Epithelial cell of esophagus (primary cell): ENCODE data around the gene PSG4.
A peak's percentile ranks its signal among the peaks of the same experiment; 100 is the strongest.
"Not testable (repeated sequence)": the region's sequence is repeated elsewhere in the genome, so short reads cannot be mapped to it uniquely, and the experiment has no call there.

ENCODE experiments used
- DNase-seq: peaks from one replicate; pipeline ENCODE4 v3.0.0; 2010; ENCODE audit warnings: low read depth
- H3K4me3 ChIP-seq: 2 replicates; pipeline ENCODE4 v1.5.1; 2011; ENCODE audit warnings: mild to moderate bottlenecking, low read length, control low read depth
- TF ChIP-seq, protein P1 (sequence below): IDR thresholded peaks from 2 replicates; pipeline ENCODE4 v1.5.1; 2011; ENCODE audit warnings: low read depth, mild to moderate bottlenecking, low read length, control low read depth, inconsistent platforms; ENCODE audit not compliant: insufficient read depth; ENCODE audit errors: missing control alignments

PSG4 gene

DNA sequence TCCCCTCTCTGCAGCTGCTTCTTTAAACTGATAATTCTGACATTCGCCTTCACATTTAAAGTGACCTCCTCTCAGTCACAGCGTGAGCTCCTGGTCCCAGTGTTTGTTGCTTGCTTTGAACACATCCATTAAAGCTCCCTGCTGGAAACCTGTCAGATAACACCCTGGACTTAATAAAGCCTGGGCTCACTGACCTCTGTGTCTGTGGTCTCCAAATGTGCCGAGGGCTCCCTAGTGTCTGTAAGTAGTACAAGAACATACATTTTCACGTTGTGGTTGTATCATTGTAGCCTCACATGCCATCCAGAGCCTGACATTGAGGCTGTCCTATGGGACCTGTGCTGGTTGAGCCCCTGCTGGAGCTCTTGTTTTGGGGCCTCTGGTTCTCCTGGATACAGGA, 2.6 kb upstream of the PSG4 start:
- H3K4me3 ChIP-seq, result no peak overlapping the region
- TF ChIP-seq, protein P1, sequence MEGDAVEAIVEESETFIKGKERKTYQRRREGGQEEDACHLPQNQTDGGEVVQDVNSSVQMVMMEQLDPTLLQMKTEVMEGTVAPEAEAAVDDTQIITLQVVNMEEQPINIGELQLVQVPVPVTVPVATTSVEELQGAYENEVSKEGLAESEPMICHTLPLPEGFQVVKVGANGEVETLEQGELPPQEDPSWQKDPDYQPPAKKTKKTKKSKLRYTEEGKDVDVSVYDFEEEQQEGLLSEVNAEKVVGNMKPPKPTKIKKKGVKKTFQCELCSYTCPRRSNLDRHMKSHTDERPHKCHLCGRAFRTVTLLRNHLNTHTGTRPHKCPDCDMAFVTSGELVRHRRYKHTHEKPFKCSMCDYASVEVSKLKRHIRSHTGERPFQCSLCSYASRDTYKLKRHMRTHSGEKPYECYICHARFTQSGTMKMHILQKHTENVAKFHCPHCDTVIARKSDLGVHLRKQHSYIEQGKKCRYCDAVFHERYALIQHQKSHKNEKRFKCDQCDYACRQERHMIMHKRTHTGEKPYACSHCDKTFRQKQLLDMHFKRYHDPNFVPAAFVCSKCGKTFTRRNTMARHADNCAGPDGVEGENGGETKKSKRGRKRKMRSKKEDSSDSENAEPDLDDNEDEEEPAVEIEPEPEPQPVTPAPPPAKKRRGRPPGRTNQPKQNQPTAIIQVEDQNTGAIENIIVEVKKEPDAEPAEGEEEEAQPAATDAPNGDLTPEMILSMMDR, result no peak
- no peak for DNase-seq

DNA sequence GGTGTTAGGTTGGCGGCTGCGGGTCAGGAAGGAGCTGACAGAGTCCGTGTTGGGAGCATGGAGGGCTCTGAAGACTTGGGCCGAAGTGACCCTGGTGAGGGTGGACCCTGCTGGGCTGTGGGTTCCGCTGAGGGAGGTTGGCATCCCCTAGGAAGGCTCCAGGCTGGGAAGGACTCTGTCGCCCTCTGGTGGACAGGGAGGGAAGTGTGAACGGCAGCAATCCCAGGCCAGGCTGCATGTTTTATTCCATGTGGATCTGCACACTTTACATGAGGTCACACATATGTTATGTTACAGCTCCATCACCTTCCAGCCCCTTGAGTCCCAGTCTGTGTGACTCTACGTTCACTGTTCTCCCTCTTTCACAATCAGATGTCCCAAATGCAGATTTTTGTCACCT, 1.7 kb upstream of the PSG4 start:
- not testable (repeated sequence) for H3K4me3 ChIP-seq, DNase-seq
- TF ChIP-seq, protein P1, result peak; percentile 35

GRCh38 chr19:43203611-43204010, 1.8 kb downstream of the PSG4 start:
- not testable (repeated sequence) for DNase-seq, H3K4me3 ChIP-seq

DNA sequence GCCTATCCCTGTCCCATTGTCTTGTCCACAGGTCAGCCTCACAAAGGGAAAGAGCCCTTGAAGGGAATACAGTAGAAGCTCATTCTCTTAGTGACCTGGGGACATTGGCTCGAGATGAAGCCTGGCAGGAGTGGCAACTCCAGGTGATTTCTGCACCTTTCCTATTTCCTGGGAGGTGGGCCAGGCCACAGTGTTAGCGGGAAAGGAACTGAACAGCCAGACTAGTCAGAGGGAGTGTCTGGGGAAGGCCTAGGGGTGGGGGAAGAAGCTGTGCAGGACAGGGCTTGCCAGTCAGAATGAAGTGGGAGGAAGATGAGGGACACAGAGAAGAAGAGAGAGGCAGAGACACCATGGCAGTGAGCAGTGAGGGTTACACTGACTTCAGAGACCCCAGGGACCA, 3.5 kb downstream of the PSG4 start:
- H3K4me3 ChIP-seq, result not testable (repeated sequence)
- DNase-seq, result peak; percentile 60

DNA sequence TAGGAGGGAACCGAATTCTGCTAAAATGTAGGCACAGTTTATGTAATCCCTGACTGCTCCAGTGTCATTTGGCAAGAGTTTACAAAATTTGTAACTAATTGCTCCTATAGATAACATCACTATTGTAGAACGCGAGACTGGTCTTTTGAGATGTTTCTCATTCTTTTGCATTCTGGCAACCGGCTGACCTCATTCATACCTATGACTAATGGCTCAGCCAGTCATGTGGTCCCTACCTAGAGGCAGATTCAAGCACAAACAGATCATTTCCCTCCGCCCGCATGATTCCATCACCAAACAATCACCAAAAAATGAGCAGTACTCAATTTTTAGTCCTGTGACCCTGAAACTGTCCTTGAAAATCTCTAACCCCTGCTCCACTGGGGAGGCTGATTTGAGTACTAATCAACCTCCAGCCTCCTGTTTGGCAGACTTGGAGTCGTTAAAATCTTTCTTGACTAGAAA, 4.1 kb downstream of the PSG4 start:
- DNase-seq, result peak; percentile 77
- H3K4me3 ChIP-seq, result not testable (repeated sequence)

DNA sequence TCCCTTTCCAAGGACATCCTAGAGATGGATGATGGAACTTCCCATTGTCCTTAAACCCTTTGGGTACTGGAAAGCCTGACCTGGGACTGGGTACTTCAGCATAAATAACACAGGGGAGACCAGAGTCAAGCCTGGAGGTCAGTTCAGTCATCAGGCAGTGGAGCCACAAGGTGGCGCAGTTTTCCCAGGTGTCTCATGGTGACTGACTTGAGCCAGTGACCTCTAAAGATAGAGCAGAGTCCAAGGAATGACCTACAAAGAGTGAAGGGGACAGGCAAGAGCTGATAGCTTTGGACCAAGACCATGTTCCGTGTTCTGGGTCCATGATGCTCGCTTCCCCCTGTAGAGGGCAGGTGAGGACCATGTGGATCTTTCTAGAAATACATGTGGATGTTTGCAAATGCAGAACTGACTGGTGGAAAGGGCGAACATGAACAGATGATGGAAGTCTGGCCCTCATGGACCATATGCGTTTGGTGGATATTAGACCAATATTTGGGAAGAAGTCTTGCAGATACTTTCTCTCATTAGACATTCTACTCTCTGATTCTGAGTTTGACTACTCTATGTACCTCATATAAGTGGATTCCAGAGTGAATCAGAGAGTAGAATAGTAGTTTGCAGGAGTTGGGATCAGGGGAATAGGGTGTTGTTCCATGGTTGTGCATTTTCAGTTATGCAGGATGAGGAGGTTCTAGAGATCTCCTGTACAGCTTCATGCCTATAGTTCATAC, 6.6 kb downstream of the PSG4 start:
- DNase-seq, result peak; percentile 29
- TF ChIP-seq, protein P1, result peak; percentile 37
- not testable (repeated sequence) for H3K4me3 ChIP-seq

DNA sequence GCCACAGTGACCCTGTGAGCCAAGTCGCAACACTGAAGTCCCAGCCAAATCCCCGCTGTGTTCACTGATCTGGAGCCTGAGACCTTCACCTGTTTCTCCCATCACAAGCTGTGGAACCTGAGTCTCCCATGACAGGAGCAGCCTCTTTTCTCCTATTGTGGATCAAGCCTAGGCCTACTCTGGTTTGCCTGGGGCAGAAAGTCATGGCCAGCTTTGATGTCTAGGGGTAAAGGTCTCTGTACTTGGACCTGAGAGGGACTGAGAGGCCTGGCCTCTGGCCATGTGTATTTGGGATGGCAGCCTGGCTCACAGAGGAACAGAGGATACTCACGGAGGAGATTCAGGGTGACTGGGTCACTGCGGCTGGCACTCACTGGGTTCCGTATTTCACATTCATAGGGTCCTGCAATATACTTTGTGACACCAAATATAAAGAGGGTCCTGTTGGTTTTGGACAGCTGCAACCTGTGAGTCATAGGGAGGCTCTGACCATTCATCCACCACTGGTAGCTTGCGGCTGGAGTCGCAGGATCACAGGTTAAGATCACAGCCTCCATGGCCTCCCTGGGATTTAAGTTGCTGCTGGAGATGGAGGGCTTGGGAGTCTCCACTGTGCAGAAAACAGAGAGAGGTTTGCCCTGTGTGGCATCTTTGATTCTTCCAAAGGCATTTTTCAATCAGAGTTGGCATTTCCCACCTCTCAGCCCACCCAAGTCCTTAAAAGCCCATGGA, 7.6 kb downstream of the PSG4 start:
- DNase-seq, H3K4me3 ChIP-seq: not testable (repeated sequence)

- DNase-seq, H3K4me3 ChIP-seq: not testable (repeated sequence)
Observed at GRCh38 chr19:43194397-43194796, 11.0 kb downstream of the PSG4 start.

DNA sequence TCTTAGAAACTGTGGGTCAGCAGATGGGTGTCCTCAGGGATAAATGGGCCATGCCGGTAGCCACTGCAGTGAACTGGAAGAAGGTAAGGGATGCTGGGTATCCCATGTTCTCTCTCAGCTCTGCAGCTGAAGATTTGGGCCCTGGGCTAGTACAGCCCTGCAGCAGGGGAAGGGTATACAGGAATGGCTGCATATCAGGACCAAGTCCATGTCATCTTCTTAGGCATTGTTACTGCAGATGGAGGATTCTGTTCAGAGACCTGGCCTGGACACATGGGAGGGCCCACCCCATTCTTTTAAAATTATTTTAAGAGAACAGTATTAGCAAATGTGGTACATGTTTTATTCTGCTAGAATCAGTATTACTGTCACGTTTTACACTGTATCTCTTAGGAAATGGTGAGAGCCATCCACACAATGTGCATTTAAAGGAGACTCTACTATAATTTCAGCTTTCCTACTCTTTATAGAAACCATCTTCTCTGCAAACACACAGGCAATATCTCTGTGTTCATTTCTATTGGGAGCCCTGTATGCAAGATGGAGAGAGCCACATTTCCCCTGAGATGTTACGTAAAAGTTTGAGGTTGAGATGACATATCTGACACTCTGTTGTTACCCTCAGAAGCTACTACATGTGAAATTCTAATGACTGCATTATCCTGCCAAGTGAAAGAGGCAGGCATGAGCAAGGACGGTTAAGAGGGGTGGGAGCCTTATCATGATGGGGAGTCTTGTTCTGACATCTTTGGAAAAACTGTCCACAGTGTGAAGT, 12.9 kb downstream of the PSG4 start:
- not testable (repeated sequence) for DNase-seq, H3K4me3 ChIP-seq

GRCh38 chr19:43188092-43188491, 17.3 kb downstream of the PSG4 start:
- DNase-seq, result peak; percentile 19
- not testable (repeated sequence) for H3K4me3 ChIP-seq
- TF ChIP-seq, protein P1, result peak; percentile 59

- not testable (repeated sequence) for H3K4me3 ChIP-seq
Observed at GRCh38 chr19:43186311-43186935, 19.0 kb downstream of the PSG4 start, which contains the start of gene PSG5. Gene PSG5 (minus strand): TSS chr19:43186536. CDS start chr19:43186405, 131 bp downstream.

DNA sequence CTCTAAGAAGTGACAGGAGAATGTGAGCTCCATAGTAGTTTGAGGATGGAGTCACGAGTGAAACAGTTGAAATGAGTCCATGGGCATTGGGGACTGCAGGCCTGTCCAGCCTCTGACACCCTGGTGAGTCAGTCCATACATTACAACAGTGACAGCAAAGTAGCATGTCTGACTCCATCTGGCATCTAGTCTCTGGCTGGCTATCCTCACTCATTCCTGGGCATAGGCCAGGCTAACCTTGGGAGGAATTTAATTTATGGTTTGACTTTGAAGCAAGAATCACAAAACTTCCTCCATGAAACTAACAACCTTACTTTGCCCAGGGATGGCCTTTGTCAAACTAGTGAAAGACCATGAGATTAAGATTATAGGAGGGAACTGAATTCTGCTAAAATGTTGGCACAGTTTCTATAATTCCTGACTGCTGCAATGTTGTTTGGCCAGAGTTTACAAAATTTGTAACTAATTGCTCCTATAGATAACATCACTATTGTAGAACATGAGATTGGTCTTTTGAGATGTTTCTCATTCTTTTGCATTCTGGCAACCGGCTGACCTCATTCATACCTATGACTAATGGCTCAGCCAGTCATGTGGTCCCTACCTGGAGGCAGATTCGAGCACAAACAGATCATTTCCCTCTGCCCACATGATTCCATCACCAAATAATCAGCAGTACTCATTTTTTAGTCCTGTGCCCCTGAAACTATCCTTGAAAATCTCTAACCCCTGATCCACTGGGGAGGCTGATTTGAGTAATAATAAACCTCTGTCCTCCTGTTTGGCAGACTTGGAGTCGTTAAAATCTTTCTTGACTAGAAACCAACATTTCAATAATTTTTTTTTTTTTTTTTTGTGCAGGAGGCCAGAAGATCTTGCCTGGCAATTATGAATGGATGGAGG, 23.3 kb downstream of the PSG4 start:
- peak; percentile 91 for DNase-seq
- not testable (repeated sequence) for H3K4me3 ChIP-seq

More at GRCh38 chr19:43186311-43186935, 19.0 kb downstream of the PSG4 start, which contains the start of gene PSG5:
- DNase-seq, result not testable (repeated sequence)
